ENCODE measurements around the gene IQSEC1. TPM values are rescaled to one million over a fixed set of nuclear protein-coding genes. Genes with fewer than 3 reads are reported as not detected.

Gene IQSEC1
- total and polyA plus RNA-seq, 2 donors (not counting 1 experiment from before 2014, with no cell fraction given): 96.7 to 222 TPM

- Mint-ChIP-seq H3K27ac (no peak overlapping the region), H3K27me3 (no peaks in the 10 kb centered on the region), H3K4me1 (peaks cover 35% of the 10 kb centered on the region), H3K4me3 (no peak overlapping the region), H3K9me3 (ENCODE audit: insufficient read depth) (no peaks in the 10 kb centered on the region)
- CTCF ChIA-PET: no interaction called here
- POLR2A ChIA-PET: no interaction called here
- H3K9ac ChIP-seq (ENCODE audit: low read length): no peak overlapping the region
- H3K27ac ChIP-seq (ENCODE audit: low read length in 2 of 2): no peak overlapping the region
- intact Hi-C loops (cut with micrococcal nuclease): no loop called here
- no peak for DNase-seq
- peaks cover 4 to 22% of the 10 kb centered on the region in 2 donors for H3K4me1 ChIP-seq (ENCODE audit: control insufficient read depth in 2 of 2, insufficient read depth in 2 of 2, low read length in 2 of 2)
- peaks cover 99% of the 10 kb centered on the region for H3K79me2 ChIP-seq (ENCODE audit: control insufficient read depth, insufficient read depth, low read length)
- 96% methylated on average over 21 of the region's 22 CpGs for WGBS (ENCODE audit: insufficient coverage)
- H3K36me3 ChIP-seq (replicated peaks in 1 of 2; ENCODE audit: control extremely low read depth in 1 of 2, control insufficient read depth in 1 of 2, extremely low read depth in 1 of 2, insufficient read depth in 2 of 2, low read length in 1 of 2): peaks cover 0 to 88% of the 10 kb centered on the region in 2 experiments
- no peak overlapping the region for H3K4me2 ChIP-seq (replicated peaks; ENCODE audit: low read depth, low read length, poor library complexity, severe bottlenecking)
- no peak for TF ChIP-seq CTCF (IDR thresholded peaks at IDR 0.05)
- TF ChIP-seq EZH2 (IDR thresholded peaks at IDR 0.05; ENCODE audit: borderline replicate concordance, insufficient read depth, low read depth, low read length, poor library complexity, severe bottlenecking): no peak
- peaks cover 100% of the 10 kb centered on the region for H4K20me1 ChIP-seq (ENCODE audit: control insufficient read depth, insufficient read depth, low read length, poor library complexity, severe bottlenecking)
- ATAC-seq (ENCODE audit: low read depth): no peak
- H3K27me3 ChIP-seq (replicated peaks in 1 of 4; ENCODE audit: control extremely low read depth in 1 of 4, control insufficient read depth in 3 of 4, insufficient read depth in 4 of 4, low read length in 3 of 4): no peaks in the 10 kb centered on the region
- H3K4me3 ChIP-seq (ENCODE audit: control extremely low read depth in 1 of 5, extremely low read depth in 1 of 5, insufficient read depth in 1 of 5, low read depth in 2 of 5, low read length in 4 of 5): no peak overlapping the region
- no peak overlapping the region for H2AFZ ChIP-seq (ENCODE audit: insufficient read depth, low read depth, low read length, poor library complexity, severe bottlenecking)
- no peaks in the 10 kb centered on the region for H3K9me3 ChIP-seq (ENCODE audit: control extremely low read depth in 1 of 3, control insufficient read depth in 2 of 3, insufficient read depth in 1 of 3, low read length in 2 of 3)
Measured at GRCh38 chr3:12943124-12944021, 129.9 kb downstream of the IQSEC1 start.

- no peak overlapping the region for H3K4me2 ChIP-seq (replicated peaks; ENCODE audit: low read depth, low read length, poor library complexity, severe bottlenecking)
- H3K27me3 ChIP-seq (replicated peaks in 1 of 4; ENCODE audit: control extremely low read depth in 1 of 4, control insufficient read depth in 3 of 4, insufficient read depth in 4 of 4, low read length in 3 of 4): no peaks in the 10 kb centered on the region
- peaks cover 16% of the 10 kb centered on the region for H3K4me1 Mint-ChIP-seq
- no peak overlapping the region for H2AFZ ChIP-seq (ENCODE audit: insufficient read depth, low read depth, low read length, poor library complexity, severe bottlenecking)
- H3K9me3 Mint-ChIP-seq (ENCODE audit: insufficient read depth): no peaks in the 10 kb centered on the region
- ChIA-PET POLR2A (no interaction called here), CTCF (interaction anchor here (0.6 kb wide), 1 partner anchor 205 kb away, joined by 3 read pairs; no protein-coding TSS in a partner anchor)
- H3K79me2 ChIP-seq (ENCODE audit: control insufficient read depth, insufficient read depth, low read length): peaks cover 99% of the 10 kb centered on the region
- ATAC-seq (ENCODE audit: low read depth) (no peak), DNase-seq (no peak)
- H3K4me3 ChIP-seq (ENCODE audit: control extremely low read depth in 1 of 5, extremely low read depth in 1 of 5, insufficient read depth in 1 of 5, low read depth in 2 of 5, low read length in 4 of 5): no peak overlapping the region
- H3K4me1 ChIP-seq (ENCODE audit: control insufficient read depth in 2 of 2, insufficient read depth in 2 of 2, low read length in 2 of 2): peaks cover 0 to 4% of the 10 kb centered on the region in 2 donors
- H3K27ac Mint-ChIP-seq: no peak overlapping the region
- H3K27me3 Mint-ChIP-seq: no peaks in the 10 kb centered on the region
- H3K9me3 ChIP-seq (ENCODE audit: control extremely low read depth in 1 of 3, control insufficient read depth in 2 of 3, insufficient read depth in 1 of 3, low read length in 2 of 3): no peaks in the 10 kb centered on the region
- peaks cover 100% of the 10 kb centered on the region for H4K20me1 ChIP-seq (ENCODE audit: control insufficient read depth, insufficient read depth, low read length, poor library complexity, severe bottlenecking)
- intact Hi-C loops (cut with micrococcal nuclease): no loop called here
- H3K9ac ChIP-seq (ENCODE audit: low read length): no peak overlapping the region
- no peak overlapping the region for H3K4me3 Mint-ChIP-seq
- TF ChIP-seq EZH2 (IDR thresholded peaks at IDR 0.05; ENCODE audit: borderline replicate concordance, insufficient read depth, low read depth, low read length, poor library complexity, severe bottlenecking) (no peak), CTCF (IDR thresholded peaks at IDR 0.05) (no peak)
- WGBS (ENCODE audit: insufficient coverage): 94% methylated on average over 26 of the region's 26 CpGs
- H3K27ac ChIP-seq (ENCODE audit: low read length in 2 of 2): peak overlapping the region in 1 of 2 donors; percentile 26
- peaks cover 0 to 87% of the 10 kb centered on the region in 2 experiments for H3K36me3 ChIP-seq (replicated peaks in 1 of 2; ENCODE audit: control extremely low read depth in 1 of 2, control insufficient read depth in 1 of 2, extremely low read depth in 1 of 2, insufficient read depth in 2 of 2, low read length in 1 of 2)
Measured at GRCh38 chr3:12941495-12942023, 131.7 kb downstream of the IQSEC1 start.
